Fibroblast of pulmonary artery (primary cell): ENCODE results near the gene PDE4D.
A peak's percentile ranks its signal among the peaks of the same experiment; 100 is the strongest.

Experiments used
- DNase-seq: peaks from one replicate; pipeline ENCODE4 v3.0.0-alpha.2; 2010; ENCODE audit warnings: low read depth
- H3K4me3 ChIP-seq: replicated peaks from 2 replicates; pipeline ENCODE4 v1.5.1; 2011; ENCODE audit warnings: low read depth, mild to moderate bottlenecking, control low read depth, low read length, moderate library complexity
- TF ChIP-seq, protein P1 (sequence below): IDR thresholded peaks from 2 replicates; pipeline ENCODE4 v1.5.1; 2011; ENCODE audit warnings: mild to moderate bottlenecking, control low read depth, low read length, inconsistent platforms; ENCODE audit errors: missing control alignments

The PDE4D gene

GRCh38 chr5:59905188-59905587, 11.7 kb upstream of the PDE4D start:
- DNase-seq = no peak
- H3K4me3 ChIP-seq = no peak overlapping the region
- TF ChIP-seq, protein P1, sequence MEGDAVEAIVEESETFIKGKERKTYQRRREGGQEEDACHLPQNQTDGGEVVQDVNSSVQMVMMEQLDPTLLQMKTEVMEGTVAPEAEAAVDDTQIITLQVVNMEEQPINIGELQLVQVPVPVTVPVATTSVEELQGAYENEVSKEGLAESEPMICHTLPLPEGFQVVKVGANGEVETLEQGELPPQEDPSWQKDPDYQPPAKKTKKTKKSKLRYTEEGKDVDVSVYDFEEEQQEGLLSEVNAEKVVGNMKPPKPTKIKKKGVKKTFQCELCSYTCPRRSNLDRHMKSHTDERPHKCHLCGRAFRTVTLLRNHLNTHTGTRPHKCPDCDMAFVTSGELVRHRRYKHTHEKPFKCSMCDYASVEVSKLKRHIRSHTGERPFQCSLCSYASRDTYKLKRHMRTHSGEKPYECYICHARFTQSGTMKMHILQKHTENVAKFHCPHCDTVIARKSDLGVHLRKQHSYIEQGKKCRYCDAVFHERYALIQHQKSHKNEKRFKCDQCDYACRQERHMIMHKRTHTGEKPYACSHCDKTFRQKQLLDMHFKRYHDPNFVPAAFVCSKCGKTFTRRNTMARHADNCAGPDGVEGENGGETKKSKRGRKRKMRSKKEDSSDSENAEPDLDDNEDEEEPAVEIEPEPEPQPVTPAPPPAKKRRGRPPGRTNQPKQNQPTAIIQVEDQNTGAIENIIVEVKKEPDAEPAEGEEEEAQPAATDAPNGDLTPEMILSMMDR = no peak

- DNase-seq = no peak
- TF ChIP-seq, protein P1 = no peak
- H3K4me3 ChIP-seq = no peak overlapping the region
Observed at GRCh38 chr5:59897075-59897474, 3.5 kb upstream of the PDE4D start.

GRCh38 chr5:59891962-59892643, 1.4 kb downstream of the PDE4D start:
- TF ChIP-seq, protein P1 = no peak
- DNase-seq = no peak
- H3K4me3 ChIP-seq = no peak overlapping the region

GRCh38 chr5:59887274-59887673, 6.3 kb downstream of the PDE4D start:
- no peak for DNase-seq
- no peak overlapping the region for H3K4me3 ChIP-seq

DNA sequence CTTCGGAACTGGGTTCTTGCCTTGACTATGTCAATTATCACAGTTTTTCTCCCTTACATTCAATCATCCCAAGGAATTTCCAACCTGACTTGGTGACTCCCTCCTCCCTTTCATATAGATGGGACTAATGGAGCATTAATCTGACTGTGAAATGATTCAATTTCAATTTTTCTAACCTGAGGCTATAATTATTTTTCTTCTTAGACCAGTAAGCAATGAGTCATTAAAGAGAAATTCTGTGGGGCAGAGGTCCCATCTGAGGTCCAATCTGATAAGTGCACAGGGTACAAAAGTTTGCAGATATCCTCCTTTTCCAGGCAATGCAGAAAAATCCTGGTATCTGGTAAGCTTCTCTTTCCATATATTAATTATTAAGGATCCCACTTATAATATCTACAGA, 18.9 kb downstream of the PDE4D start:
- H3K4me3 ChIP-seq = no peak overlapping the region
- TF ChIP-seq, protein P1 = no peak
- no peak for DNase-seq

More at GRCh38 chr5:59887274-59887673, 6.3 kb downstream of the PDE4D start:
- TF ChIP-seq, protein P1 = no peak

GRCh38 chr5:59873113-59873512, 20.4 kb downstream of the PDE4D start:
- TF ChIP-seq, protein P1 = no peak
- DNase-seq = peak; percentile 52
- no peak overlapping the region for H3K4me3 ChIP-seq

GRCh38 chr5:59866661-59867060, 26.9 kb downstream of the PDE4D start:
- DNase-seq = no peak
- H3K4me3 ChIP-seq = no peak overlapping the region
- TF ChIP-seq, protein P1 = no peak
